Measurements from ENCODE around the gene IGHMBP2.

Gene IGHMBP2

GRCh38 chr11:68934666-68935065 lies 31.0 kb downstream of the IGHMBP2 start:
- in situ Hi-C loops (cut with HindIII; ENCODE audit: low sequenced_read_pairs), result no loop called here

GRCh38 chr11:68935066-68935465 lies 31.4 kb downstream of the IGHMBP2 start:
- TF ChIP-seq CTCF (IDR thresholded peaks at IDR 0.05; ENCODE audit: low read depth, low read length), result no peak
- no peak overlapping the region for H3K4me3 ChIP-seq (ENCODE audit: low read depth, low read length)
- DNase-seq (ENCODE audit: low read depth, low spot score), result no peak
- in situ Hi-C loops (cut with HindIII; ENCODE audit: low sequenced_read_pairs), result no loop called here

More at GRCh38 chr11:68934666-68935065, 31.0 kb downstream of the IGHMBP2 start:
- H3K4me3 ChIP-seq (ENCODE audit: low read depth, low read length), result no peak overlapping the region
- no peak for DNase-seq (ENCODE audit: low read depth, low spot score)
- TF ChIP-seq CTCF (IDR thresholded peaks at IDR 0.05; ENCODE audit: low read depth, low read length), result no peak

GRCh38 chr11:68935516-68936357 lies 32.0 kb downstream of the IGHMBP2 start:
- no peak for DNase-seq (ENCODE audit: low read depth, low spot score)
- TF ChIP-seq CTCF (IDR thresholded peaks at IDR 0.05; ENCODE audit: low read depth, low read length), result no peak
- in situ Hi-C loops (cut with HindIII; ENCODE audit: low sequenced_read_pairs), result no loop called here
- H3K4me3 ChIP-seq (ENCODE audit: low read depth, low read length), result no peak overlapping the region

- no peak overlapping the region for H3K4me3 ChIP-seq (ENCODE audit: low read depth, low read length)
- in situ Hi-C loops (cut with HindIII; ENCODE audit: low sequenced_read_pairs), result no loop called here
- no peak for DNase-seq (ENCODE audit: low read depth, low spot score)
- TF ChIP-seq CTCF (IDR thresholded peaks at IDR 0.05; ENCODE audit: low read depth, low read length), result no peak
Measured at GRCh38 chr11:68936358-68936636, 32.6 kb downstream of the IGHMBP2 start.

- in situ Hi-C loops (cut with HindIII; ENCODE audit: low sequenced_read_pairs), result no loop called here
- no peak overlapping the region for H3K4me3 ChIP-seq (ENCODE audit: low read depth, low read length)
- TF ChIP-seq CTCF (IDR thresholded peaks at IDR 0.05; ENCODE audit: low read depth, low read length), result no peak
- no peak for DNase-seq (ENCODE audit: low read depth, low spot score)
Measured at GRCh38 chr11:68936676-68937620, 33.3 kb downstream of the IGHMBP2 start.

GRCh38 chr11:68938088-68938487 lies 34.4 kb downstream of the IGHMBP2 start:
- H3K4me3 ChIP-seq (ENCODE audit: low read depth, low read length), result no peak overlapping the region
- TF ChIP-seq CTCF (IDR thresholded peaks at IDR 0.05; ENCODE audit: low read depth, low read length), result no peak
- DNase-seq (ENCODE audit: low read depth, low spot score), result no peak
- in situ Hi-C loops (cut with HindIII; ENCODE audit: low sequenced_read_pairs), result no loop called here

All from astrocyte of the spinal cord (primary cell).